ENCODE measurements around the gene CENPH. TPM values are rescaled to one million over a fixed set of nuclear protein-coding genes. Genes with fewer than 3 reads are reported as not detected.
"Not testable (repeated sequence)": the region's sequence is repeated elsewhere in the genome, so short reads cannot be mapped to it uniquely, and the experiment has no call there.

Gene CENPH
- polyA plus RNA-seq, 3 donors = 16.7 to 24.3 (median 22.0) TPM

DNA sequence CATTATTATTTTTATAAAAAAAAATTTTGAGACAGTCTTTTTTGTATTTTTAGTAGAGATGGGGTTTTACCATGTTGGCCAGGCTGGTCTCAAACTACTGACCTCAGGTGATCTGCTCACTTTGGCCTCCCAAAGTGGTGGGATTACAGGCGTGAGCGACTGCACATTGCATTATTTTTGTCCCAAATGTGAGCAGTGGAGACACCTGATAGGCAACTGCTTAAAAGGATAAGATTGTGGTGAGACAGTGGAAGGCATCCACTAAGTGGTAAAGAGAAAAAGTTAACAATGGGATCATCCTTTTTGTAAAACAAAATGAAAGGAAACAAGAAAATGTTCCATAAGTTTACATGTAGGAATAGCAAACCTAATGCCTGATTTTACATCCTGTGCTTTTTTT, 2.0 kb upstream of the CENPH start:
- DNase-seq = no peak

DNA sequence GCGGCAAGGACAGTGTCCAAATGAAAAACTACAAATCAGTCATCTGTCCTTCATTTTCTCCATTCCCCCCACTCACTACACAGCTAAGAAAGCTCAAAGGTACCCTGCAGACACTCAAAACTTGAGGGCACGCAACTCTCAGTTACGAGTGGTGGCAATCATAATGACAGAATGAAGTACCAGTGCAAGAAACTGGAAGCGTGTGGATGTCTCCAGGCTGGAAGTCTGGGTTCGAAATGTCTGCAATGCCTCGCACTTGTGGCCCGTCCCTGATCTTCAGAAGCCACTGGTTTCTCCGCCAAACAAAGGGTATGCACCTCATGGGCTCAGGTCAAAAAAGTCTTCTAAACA, 597 bp upstream of the CENPH start:
- DNase-seq = no peak

DNA sequence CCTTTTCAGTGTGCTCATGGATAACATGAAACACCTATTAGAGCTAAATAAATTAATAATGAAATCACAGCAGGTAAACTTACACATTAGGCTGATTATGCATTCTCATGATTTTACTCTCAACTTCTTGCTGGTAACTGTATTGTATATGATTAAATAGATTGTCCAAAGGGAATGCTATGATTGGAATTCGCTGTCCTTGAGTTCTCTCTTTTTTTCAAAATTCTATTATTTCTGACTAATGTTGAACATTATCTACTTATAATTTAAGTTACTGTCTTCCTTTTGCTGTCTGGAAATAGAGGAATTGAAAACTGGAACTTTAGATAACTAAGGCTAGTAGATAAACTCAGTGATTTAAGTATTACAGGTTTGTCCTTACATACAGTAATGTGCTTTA, 13.1 kb downstream of the CENPH start:
- DNase-seq = no peak

DNA sequence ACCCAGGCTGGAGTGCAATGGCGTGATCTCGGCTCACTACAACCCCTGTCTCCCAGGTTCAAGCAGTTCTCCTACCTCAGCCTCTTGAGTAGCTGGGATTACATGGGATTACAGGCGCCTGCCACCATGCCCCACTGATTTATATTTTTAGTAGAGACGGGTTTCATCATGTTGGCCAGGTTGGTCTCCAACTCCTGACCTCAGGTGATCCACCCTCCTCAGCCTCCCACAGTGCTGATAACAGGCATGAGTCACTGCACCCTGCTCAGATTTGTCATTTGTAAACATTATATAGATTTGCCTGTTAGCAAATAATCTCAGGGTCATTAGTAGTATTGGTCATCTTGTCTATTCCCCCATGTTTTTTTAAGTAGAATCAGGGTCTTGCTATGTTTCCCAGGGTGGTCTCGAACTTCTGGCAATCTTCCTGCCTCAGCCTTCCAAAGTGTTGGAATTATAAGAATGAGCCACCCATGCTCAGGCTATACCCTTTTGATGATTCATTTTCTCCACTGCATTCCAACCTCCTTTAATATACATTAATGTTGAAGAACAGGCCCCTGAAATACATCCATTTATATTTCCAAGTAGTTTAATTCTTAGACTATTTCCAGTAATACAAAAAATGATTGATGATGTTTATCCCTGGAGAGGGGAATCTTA, 17.3 kb downstream of the CENPH start:
- DNase-seq = no peak

DNA sequence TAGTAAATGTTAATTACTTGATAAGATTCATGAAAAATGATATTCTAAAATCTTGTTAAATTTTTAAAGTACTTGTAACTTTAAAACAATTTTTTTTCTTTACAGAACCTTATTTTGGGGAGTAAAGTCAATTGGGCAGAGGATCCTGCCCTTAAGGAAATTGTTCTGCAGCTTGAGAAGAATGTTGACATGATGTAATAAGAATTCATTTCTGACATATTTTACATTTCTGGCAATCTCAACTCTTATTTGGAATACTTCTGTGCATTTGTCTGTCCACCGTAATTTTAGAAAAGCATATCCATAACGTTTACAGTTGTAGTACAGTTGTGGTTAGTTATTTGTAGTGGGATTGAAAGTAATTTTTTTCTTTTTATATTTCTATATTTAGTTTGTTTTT, 20.2 kb downstream of the CENPH start:
- DNase-seq = no peak

DNA sequence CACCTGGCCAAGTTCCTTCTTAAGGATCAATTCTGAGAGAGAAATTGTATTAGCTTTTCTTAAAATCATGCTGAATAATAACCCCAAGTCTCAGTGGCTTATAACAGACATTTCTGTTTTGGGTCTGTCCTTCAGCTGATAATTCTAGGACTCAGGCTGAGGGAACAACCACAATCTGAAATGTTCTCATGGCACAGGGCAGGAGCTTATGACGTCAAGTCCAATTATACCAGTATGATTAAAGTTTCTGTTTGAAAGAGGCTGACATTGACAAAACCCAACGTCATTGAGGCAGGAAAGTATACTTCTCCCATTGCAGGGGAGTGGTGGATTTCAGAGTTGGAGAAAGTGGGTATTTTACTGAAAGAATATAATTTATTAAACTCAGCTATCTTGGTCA, 21.8 kb downstream of the CENPH start:
- no peak for DNase-seq

DNA sequence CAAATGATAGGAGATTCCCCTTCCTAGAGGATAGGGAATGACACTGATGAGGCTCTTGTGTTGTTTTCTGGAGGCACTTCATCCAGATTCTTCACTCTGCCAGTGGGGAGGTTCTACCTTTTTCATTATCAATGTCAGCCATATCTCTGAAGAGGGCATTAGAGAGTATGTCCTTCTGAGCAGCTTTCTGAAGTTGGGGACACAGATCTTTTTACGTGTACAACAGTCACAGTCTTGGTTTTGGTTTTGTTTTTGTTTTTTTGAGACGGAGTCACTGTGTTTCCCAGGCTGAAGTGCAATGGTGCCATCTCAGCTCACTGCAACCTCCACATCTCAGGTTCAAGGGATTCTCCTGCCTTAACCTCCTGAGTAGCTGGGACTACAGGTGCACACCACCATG, 22.6 kb downstream of the CENPH start:
- DNase-seq = no peak

DNA sequence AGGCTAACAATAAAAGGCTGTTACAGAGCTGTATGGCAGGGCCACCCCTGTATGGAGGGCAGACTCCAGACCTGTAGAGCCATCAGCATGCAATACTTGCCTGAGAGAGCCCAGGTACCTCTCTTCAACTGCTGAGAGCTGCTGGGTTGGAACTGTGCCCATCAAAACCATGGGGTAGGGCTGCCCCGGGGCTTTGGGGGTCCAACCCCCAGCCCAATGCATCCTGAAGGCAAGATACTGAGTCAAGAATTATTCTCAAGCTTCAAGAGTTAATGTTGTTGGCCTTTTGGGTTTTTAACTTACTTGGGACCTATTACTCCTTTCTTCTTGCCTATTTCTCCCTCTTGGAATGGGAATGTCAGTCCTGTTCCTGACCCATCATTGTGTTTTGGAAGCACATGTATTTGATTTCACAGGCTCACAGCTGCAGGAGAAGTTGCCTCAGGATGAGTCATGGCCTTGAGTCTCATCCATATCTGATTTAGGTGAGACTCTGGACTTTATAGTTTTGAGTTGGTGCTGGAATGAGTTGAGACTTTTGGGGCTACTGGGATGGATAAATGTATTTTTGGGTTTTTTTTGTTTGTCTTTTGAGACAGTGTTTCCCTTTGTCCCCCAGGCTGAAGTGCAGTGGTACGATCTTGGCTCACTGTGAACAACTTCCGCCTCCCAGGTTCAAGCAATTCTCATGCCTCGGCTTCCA, 24.3 kb downstream of the CENPH start:
- DNase-seq = no peak

DNA sequence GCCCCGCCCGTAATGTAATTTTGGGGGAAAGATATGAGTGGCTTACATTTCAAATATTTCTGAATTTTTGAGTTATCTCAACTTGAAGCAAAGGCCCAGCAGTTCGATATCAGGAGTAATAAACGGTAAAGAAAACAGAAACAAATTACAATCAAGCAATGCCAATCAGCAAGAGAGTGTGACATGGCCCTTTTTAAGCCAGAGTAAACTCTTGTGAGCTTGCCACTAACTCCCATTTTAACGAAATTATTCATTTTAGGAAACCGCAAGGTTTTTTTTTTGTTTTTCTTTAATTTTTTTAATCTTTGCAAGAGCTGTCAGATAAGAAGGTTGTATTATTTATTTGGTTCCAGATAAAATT, 27.7 kb downstream of the CENPH start:
- DNase-seq = no peak

DNA sequence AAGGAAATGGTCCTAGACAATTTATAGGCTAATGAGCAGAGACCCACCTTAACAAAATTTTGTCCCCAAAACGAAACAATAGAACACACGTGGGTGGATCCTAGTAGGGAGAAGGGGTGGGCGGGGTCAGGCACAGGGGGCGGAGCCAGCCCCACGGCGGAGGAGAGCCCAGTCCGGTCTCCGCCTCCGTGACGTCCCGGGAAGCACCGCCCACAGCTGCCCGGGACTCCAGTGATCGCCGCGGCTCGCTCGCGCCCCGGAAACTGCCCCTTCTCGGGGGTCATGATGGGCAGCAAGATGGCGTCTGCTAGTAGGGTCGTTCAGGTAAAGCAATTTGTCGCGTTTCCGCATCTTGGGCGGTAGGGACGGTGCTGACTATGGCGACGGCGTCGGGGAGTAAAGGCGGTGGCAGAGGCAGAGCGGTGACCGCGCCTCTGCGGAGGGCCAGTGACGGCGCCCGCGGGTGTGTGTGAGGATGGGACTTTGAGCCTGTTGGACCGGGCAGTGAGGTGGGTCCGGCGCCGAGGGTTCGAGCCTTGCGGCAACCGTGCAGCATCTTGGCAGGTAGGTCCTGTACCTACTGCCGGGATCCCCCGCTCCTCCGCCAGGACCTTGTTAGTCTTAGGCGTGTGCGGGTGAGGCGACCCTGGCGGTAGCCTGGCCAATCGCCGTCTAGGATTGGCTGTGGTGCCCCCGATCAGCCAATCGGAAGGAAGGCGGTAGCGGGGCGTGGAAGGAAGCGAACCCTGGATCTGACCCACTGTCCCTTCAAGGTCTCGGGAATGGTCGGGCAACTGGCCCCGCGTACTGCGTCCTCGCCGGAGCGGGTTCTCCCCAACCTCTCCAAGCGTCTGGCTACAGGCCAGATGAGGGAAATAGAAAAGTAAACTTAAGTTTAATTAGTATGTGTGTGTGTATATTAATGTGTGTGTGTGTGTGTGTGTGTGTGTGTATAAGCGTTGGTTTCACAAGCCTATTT, 28.5 kb downstream of the CENPH start:
- peak; percentile 93 for DNase-seq

DNA sequence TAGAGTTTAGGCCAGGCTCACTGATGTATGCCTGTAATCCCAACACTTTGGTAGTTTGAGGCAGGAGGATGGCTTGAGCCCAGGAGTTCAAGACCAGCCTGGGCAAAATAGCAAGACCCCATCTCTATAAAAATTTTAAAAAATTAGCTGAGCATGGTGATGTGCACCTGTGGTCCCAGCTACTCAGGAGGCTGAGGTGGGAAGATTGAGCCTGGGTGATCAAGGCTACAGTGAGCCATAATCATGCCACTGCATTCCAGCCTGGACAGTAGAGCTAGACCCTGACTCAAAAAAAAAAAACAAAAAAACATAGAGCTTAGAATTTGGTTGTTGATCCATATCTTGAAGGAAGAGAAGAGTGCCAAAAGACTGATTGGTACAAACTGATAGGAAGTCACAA, 30.6 kb downstream of the CENPH start:
- DNase-seq = no peak

DNA sequence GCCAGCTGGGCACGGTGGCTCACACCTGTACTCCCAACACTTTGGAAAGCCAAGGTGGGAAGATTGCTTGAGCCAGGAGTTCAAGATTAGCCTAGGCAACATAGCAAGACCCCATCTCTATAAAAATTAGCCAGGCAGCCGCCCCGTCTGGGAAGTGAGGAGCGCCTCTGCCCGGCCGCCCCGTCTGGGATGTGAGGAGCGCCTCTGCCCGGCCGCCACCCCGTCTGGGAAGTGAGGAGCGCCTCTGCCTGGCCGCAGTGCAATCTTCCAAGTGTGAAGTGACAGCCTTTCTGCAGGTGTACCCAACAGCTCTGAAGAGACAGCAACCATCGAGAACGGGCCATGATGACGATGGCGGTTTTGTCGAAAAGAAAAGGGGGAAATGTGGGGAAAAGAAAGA, 31.0 kb downstream of the CENPH start:
- not testable (repeated sequence) for DNase-seq

DNA sequence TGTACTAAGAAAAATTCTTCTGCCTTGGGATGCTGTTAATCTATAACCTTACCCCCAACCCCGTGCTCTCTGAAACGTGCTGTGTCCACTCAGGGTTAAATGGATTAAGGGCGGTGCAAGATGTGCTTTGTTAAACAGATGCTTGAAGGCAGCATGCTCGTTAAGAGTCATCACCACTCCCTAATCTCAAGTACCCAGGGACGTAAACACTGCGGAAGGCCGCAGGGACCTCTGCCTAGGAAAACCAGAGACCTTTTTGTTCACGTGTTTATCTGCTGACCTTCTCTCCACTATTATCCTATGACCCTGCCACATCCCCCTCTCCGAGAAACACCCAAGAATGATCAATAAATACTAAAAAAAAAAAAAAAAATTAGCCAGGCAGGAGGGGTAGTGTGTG, 31.4 kb downstream of the CENPH start:
- DNase-seq = not testable (repeated sequence)

DNA sequence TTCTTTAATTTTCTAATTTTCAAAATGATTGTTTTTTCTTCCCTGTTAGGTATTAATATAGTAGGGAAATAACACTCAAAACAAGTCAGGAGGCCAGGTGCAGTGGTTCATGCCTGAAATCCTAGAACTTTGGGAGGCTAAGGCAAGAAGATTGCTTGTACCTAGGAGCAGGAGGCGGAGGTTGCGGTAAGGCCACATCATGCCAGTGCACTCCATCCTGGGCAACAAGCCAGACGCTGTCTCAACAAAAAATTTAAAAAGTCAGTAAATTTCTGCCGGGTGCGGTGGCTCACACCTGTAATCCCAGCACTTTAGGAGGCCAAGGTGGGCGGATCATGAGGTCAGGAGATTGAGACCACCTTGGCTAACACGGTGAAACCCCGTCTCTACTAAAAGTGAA, 35.1 kb downstream of the CENPH start:
- DNase-seq = no peak

DNA sequence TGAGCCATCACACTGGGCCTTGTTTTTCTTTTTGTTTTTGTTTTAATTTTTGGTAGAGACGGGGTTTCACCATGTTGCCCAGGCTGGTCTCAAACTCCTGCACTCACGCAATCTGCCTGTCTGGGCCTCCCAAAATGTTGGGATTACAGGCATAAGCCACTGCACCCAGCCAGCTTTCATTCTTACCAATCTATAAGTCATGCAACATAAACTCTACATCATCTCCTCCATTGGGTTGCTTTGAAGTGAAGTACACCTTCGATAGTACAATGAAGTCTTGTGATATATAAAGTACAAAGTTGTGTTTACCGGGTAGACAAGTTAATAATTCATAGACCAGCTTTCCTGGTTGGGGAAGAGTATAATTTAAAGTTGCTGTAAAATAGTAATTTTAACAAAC, 36.5 kb downstream of the CENPH start:
- DNase-seq = no peak

DNA sequence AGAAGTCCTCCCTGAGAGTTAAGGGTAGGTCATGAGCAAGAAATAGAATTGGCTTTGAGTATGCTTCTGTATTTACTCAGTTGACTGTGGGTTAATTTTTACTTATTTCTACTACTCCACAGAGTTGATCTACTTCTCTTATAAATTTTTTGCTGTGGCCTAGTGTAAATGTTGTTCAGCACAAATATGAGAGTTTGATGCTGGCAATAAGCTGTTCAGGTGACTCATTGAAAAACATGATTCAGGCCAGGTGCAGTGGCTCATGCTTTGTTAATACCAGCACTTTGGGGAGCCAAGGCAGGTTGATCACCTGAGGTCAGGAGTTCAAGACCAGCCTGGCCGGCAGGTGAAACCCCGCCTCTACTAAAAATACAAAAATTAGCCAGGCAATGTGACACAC, 40.8 kb downstream of the CENPH start:
- DNase-seq = no peak

DNA sequence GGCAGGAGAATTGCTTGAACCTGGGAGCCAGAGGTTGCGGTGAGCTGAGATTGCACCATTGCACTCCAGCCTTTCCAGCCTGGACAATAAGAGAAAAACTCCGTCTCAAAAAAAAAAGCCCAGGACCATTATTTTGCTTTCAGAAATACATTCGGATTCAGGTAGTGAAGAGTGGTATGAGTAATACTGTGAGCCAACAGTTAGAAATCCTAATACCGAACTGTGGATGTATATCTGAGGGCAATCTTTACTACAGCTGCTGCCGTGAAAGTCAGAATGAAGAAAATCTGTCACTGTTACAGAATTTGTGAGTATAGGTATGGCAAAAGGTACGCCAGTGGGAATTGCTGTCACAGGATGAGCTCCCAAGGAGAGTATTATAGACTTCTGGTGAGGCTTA, 41.9 kb downstream of the CENPH start:
- no peak for DNase-seq

DNA sequence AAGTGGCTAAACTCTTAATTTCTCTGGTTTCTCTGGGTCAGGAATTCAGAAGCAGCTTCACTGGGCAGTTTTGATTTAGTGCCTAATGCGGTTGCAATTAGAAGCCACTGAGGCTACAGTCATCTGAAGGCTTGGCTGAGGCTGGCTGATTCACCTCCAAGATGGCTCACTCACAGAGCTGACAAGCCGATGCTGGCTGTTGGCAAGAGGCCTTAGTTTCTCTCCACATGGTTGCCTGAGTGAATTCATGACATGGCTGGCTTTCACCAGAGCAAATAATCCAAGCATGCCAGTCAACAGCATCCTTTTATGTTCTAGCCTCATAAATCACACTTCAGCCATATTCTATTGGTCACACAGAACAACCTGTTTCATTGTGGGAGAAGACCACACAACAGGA, 42.5 kb downstream of the CENPH start:
- no peak for DNase-seq

DNA sequence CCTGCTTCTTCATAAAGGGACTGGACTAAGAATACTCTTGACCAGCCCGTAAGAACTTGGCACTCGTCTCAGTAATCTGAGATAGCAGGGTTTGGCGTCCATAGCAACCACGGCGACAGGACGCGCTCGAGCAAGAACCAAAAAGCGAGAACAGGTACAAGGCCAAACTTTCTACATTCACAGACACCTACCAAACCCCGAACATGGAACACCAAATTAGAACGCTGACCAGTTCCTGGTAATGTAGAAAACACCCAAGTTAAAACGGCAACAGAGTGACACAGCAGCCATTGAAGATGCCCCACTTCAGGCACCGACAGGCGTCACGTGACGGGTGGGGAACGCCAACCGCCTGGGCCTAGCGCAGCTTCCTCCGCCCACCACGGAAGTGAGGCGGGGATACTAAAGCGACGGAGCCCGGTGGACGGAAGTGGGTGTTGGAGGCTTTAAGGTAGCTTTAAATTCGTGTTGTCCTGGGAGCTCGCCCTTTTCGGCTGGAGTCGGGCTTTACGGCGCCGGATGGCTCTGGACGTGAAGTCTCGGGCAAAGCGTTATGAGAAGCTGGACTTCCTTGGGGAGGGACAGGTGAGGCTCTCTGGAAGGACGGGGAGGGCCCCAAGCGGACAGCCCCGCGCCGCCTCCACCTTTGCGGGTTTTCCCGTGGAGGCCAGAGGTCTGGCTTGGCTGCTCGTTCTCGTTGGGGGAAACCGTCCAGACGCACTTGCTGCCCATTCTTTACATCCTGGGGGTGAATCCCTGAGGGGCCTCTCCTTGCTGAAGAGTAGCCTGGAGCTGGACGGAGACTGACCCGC, 45.3 kb downstream of the CENPH start, which contains the start of gene CDK7:
Gene CDK7, plus strand, starts transcription at position 430 of the 812 bp plus-strand sequence. Its CDS starts 90 bp downstream, at position 520.
- DNase-seq = peak; percentile 93

DNA sequence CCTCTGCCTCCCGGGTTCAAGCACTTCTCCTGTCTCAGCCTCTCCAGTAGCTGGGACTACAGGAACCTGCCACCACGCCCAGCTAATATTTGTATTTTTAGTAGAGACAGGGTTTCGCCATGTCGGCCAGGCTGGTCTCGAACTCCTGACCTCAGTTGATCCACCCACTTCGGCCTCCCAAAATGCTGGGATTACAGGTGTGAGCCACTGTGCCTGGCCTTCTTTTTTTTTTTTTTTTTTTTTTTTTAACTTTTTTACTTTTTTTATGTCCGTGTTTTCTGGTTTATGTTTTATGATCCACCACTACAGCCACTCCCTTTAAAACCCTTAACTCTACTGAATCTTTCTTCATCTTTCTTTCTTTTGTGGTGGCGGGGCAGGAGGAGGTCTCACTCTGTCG, 47.4 kb downstream of the CENPH start:
- DNase-seq = not testable (repeated sequence)

DNA sequence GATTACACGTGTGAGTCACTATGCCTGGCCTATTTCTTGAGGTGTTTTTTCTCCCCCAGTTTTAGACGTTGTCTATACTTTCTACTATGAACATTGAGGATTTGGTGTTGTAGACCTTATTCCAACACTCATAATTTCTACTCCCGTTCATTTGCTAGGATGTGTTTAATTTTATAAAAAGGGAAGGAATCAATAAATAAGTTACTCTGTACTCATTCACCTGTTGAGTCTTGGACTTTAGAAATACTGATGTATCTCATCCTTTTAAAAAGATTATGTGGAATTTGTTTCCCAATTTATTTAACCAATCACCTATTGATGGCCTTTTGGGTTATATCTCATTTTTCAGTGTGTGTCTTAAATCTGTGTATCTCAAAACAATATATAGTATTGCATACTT, 48.5 kb downstream of the CENPH start:
- DNase-seq = no peak

DNA sequence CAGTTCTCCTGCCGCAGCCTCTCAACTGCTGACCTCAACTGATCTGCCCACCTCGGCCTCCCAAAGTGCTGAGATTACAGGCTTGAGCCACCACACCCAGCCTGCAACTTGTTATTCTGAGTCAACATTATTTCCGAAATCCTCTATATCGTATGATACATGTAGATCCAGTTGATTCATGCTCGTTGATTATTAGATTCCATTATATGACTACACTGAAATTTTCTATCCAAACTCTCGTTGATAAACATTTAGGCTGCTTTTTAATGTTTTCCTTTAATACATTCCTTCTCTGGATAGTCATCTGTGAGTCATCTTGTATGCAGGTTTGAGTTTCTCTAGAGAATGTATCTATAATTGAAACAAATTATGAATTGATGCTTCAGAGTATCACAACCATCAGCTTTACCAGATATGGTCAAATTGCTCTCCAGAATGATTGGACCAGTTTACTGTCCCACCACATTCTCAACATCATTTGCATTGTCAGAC, 49.4 kb downstream of the CENPH start:
- DNase-seq = no peak
